ENCODE results near the gene HMX1.

DNA sequence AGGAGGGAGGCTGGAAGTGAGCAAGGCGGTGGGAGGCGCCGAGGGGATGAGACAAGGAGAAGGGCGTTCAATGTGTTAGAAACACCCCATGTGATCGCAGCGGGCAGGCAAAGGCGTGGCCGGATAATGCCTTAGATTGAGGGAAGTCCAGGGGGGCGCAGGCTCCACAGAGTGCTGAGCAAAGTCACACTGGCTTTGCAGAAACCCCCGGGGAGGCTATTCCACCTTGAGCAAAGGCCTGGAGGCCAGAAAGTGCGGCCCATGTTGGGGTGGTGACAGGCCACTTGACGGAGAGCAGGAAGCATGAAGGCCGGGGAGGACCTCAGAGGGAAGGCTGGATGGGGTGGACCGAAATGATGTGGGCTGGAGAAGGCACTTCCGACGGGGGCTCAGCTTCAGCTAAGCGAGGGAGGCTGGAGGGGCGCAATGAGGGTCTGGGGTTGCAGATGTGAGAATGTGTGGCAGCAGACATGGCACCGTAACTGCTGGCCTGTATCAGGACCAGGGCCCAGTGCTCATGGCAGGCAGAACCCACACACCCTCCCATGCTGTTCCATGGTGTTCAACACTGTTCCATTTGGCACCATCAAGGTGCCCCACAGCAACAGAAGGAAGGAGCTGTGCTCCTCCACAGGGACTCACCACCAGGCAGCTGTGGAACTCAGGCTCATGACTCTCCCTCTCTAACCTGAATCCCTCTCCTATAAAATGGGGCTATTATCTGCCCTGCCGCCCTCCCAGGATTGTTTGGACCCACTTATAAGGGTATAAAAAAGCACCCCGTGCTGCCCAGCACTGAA is 50.3 kb downstream of the HMX1 start:
- TF ChIP-seq LARP7 (IDR thresholded peaks at IDR 0.05) (no peak), SRF (IDR thresholded peaks at IDR 0.05; ENCODE audit: low read depth in 2 of 2, low read length in 2 of 2) (no peak), BRCA1 (IDR thresholded peaks at IDR 0.05; ENCODE audit: low read depth, low read length) (no peak), POLR2A (IDR thresholded peaks at IDR 0.05; ENCODE audit: low read depth, low read length) (no peak), ZNF207 (IDR thresholded peaks at IDR 0.05; ENCODE audit: borderline replicate concordance) (no peak), FOS (IDR thresholded peaks at IDR 0.05; ENCODE audit: borderline replicate concordance, extremely low read depth, insufficient read length) (no peak), EP300 (IDR thresholded peaks at IDR 0.05; ENCODE audit: borderline replicate concordance in 1 of 2, control insufficient read depth in 1 of 2, low read depth in 2 of 2, low read length in 2 of 2) (no peak), BHLHE40 (IDR thresholded peaks at IDR 0.05; ENCODE audit: borderline replicate concordance in 1 of 2, low read depth in 2 of 2, low read length in 1 of 2) (no peak)
- TF ChIP-seq, protein P1, sequence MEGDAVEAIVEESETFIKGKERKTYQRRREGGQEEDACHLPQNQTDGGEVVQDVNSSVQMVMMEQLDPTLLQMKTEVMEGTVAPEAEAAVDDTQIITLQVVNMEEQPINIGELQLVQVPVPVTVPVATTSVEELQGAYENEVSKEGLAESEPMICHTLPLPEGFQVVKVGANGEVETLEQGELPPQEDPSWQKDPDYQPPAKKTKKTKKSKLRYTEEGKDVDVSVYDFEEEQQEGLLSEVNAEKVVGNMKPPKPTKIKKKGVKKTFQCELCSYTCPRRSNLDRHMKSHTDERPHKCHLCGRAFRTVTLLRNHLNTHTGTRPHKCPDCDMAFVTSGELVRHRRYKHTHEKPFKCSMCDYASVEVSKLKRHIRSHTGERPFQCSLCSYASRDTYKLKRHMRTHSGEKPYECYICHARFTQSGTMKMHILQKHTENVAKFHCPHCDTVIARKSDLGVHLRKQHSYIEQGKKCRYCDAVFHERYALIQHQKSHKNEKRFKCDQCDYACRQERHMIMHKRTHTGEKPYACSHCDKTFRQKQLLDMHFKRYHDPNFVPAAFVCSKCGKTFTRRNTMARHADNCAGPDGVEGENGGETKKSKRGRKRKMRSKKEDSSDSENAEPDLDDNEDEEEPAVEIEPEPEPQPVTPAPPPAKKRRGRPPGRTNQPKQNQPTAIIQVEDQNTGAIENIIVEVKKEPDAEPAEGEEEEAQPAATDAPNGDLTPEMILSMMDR (IDR thresholded peaks at IDR 0.05 in 2 of 3, conservative IDR thresholded peaks at IDR 0.05 in 1 of 3; ENCODE audit: control insufficient read depth in 2 of 3, extremely low read depth in 1 of 3, insufficient read depth in 1 of 3, low read depth in 3 of 3, low read length in 3 of 3), result no peak
- TF ChIP-seq, protein P2, sequence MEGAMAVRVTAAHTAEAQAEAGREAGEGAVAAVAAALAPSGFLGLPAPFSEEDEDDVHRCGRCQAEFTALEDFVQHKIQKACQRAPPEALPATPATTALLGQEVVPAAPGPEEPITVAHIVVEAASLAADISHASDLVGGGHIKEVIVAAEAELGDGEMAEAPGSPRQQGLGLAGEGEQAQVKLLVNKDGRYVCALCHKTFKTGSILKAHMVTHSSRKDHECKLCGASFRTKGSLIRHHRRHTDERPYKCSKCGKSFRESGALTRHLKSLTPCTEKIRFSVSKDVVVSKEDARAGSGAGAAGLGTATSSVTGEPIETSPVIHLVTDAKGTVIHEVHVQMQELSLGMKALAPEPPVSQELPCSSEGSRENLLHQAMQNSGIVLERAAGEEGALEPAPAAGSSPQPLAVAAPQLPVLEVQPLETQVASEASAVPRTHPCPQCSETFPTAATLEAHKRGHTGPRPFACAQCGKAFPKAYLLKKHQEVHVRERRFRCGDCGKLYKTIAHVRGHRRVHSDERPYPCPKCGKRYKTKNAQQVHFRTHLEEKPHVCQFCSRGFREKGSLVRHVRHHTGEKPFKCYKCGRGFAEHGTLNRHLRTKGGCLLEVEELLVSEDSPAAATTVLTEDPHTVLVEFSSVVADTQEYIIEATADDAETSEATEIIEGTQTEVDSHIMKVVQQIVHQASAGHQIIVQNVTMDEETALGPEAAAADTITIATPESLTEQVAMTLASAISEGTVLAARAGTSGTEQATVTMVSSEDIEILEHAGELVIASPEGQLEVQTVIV (IDR thresholded peaks at IDR 0.05; ENCODE audit: borderline replicate concordance, partially characterized antibody), result no peak
- TF ChIP-seq, protein P3, sequence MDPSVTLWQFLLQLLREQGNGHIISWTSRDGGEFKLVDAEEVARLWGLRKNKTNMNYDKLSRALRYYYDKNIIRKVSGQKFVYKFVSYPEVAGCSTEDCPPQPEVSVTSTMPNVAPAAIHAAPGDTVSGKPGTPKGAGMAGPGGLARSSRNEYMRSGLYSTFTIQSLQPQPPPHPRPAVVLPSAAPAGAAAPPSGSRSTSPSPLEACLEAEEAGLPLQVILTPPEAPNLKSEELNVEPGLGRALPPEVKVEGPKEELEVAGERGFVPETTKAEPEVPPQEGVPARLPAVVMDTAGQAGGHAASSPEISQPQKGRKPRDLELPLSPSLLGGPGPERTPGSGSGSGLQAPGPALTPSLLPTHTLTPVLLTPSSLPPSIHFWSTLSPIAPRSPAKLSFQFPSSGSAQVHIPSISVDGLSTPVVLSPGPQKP (IDR thresholded peaks at IDR 0.05; ENCODE audit: low read depth, low read length), result no peak
- TF ChIP-seq, protein P4, sequence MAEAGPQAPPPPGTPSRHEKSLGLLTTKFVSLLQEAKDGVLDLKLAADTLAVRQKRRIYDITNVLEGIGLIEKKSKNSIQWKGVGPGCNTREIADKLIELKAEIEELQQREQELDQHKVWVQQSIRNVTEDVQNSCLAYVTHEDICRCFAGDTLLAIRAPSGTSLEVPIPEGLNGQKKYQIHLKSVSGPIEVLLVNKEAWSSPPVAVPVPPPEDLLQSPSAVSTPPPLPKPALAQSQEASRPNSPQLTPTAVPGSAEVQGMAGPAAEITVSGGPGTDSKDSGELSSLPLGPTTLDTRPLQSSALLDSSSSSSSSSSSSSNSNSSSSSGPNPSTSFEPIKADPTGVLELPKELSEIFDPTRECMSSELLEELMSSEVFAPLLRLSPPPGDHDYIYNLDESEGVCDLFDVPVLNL (IDR thresholded peaks at IDR 0.05; ENCODE audit: low read depth, low read length), result no peak
- TF ChIP-seq, protein P5, sequence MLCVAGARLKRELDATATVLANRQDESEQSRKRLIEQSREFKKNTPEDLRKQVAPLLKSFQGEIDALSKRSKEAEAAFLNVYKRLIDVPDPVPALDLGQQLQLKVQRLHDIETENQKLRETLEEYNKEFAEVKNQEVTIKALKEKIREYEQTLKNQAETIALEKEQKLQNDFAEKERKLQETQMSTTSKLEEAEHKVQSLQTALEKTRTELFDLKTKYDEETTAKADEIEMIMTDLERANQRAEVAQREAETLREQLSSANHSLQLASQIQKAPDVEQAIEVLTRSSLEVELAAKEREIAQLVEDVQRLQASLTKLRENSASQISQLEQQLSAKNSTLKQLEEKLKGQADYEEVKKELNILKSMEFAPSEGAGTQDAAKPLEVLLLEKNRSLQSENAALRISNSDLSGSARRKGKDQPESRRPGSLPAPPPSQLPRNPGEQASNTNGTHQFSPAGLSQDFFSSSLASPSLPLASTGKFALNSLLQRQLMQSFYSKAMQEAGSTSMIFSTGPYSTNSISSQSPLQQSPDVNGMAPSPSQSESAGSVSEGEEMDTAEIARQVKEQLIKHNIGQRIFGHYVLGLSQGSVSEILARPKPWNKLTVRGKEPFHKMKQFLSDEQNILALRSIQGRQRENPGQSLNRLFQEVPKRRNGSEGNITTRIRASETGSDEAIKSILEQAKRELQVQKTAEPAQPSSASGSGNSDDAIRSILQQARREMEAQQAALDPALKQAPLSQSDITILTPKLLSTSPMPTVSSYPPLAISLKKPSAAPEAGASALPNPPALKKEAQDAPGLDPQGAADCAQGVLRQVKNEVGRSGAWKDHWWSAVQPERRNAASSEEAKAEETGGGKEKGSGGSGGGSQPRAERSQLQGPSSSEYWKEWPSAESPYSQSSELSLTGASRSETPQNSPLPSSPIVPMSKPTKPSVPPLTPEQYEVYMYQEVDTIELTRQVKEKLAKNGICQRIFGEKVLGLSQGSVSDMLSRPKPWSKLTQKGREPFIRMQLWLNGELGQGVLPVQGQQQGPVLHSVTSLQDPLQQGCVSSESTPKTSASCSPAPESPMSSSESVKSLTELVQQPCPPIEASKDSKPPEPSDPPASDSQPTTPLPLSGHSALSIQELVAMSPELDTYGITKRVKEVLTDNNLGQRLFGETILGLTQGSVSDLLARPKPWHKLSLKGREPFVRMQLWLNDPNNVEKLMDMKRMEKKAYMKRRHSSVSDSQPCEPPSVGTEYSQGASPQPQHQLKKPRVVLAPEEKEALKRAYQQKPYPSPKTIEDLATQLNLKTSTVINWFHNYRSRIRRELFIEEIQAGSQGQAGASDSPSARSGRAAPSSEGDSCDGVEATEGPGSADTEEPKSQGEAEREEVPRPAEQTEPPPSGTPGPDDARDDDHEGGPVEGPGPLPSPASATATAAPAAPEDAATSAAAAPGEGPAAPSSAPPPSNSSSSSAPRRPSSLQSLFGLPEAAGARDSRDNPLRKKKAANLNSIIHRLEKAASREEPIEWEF (IDR thresholded peaks at IDR 0.05; ENCODE audit: insufficient replicate concordance, low read depth, low read length), result no peak
- TF ChIP-seq, protein P6, sequence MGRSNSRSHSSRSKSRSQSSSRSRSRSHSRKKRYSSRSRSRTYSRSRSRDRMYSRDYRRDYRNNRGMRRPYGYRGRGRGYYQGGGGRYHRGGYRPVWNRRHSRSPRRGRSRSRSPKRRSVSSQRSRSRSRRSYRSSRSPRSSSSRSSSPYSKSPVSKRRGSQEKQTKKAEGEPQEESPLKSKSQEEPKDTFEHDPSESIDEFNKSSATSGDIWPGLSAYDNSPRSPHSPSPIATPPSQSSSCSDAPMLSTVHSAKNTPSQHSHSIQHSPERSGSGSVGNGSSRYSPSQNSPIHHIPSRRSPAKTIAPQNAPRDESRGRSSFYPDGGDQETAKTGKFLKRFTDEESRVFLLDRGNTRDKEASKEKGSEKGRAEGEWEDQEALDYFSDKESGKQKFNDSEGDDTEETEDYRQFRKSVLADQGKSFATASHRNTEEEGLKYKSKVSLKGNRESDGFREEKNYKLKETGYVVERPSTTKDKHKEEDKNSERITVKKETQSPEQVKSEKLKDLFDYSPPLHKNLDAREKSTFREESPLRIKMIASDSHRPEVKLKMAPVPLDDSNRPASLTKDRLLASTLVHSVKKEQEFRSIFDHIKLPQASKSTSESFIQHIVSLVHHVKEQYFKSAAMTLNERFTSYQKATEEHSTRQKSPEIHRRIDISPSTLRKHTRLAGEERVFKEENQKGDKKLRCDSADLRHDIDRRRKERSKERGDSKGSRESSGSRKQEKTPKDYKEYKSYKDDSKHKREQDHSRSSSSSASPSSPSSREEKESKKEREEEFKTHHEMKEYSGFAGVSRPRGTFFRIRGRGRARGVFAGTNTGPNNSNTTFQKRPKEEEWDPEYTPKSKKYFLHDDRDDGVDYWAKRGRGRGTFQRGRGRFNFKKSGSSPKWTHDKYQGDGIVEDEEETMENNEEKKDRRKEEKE (IDR thresholded peaks at IDR 0.05), result no peak
